ENCODE results near the gene PPA2.

DNA sequence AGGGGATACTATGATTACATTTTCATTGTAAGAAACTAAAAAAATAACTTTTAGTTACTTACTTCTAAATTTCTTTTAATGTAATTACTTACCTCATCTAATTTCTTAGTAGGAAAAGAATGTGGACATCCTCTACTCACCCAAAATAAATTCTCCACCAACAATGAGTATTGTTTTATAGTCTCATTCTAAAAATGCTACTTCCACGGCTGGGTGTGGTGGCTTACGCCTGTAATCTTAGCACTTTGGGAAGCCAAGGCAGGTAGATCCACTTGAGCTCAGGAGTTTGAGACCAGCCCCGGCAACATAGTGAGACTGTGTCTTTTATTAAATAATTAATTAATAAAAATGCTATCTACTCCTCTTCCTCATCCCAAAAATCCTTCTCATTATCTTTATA, 99.8 kb downstream of the PPA2 start:
- TF ChIP-seq, protein P1, sequence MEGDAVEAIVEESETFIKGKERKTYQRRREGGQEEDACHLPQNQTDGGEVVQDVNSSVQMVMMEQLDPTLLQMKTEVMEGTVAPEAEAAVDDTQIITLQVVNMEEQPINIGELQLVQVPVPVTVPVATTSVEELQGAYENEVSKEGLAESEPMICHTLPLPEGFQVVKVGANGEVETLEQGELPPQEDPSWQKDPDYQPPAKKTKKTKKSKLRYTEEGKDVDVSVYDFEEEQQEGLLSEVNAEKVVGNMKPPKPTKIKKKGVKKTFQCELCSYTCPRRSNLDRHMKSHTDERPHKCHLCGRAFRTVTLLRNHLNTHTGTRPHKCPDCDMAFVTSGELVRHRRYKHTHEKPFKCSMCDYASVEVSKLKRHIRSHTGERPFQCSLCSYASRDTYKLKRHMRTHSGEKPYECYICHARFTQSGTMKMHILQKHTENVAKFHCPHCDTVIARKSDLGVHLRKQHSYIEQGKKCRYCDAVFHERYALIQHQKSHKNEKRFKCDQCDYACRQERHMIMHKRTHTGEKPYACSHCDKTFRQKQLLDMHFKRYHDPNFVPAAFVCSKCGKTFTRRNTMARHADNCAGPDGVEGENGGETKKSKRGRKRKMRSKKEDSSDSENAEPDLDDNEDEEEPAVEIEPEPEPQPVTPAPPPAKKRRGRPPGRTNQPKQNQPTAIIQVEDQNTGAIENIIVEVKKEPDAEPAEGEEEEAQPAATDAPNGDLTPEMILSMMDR (IDR thresholded peaks at IDR 0.05 in 4 of 5, conservative IDR thresholded peaks at IDR 0.05 in 1 of 5), result no peak
- no peak for TF ChIP-seq POLR2A (IDR thresholded peaks at IDR 0.05)
